ENCODE results near the gene GRK6. TPM values are rescaled to one million over a fixed set of nuclear protein-coding genes. Genes with fewer than 3 reads are reported as not detected.

GRK6 gene
- total RNA-seq, 1 donor = 24.2 TPM

GRCh38 chr5:177425801-177426565 is 493 bp upstream of the GRK6 start:
- TF ChIP-seq, protein P1, sequence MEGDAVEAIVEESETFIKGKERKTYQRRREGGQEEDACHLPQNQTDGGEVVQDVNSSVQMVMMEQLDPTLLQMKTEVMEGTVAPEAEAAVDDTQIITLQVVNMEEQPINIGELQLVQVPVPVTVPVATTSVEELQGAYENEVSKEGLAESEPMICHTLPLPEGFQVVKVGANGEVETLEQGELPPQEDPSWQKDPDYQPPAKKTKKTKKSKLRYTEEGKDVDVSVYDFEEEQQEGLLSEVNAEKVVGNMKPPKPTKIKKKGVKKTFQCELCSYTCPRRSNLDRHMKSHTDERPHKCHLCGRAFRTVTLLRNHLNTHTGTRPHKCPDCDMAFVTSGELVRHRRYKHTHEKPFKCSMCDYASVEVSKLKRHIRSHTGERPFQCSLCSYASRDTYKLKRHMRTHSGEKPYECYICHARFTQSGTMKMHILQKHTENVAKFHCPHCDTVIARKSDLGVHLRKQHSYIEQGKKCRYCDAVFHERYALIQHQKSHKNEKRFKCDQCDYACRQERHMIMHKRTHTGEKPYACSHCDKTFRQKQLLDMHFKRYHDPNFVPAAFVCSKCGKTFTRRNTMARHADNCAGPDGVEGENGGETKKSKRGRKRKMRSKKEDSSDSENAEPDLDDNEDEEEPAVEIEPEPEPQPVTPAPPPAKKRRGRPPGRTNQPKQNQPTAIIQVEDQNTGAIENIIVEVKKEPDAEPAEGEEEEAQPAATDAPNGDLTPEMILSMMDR (IDR thresholded peaks at IDR 0.05; ENCODE audit: insufficient read depth, low read depth, low read length) = no peak
- peak overlapping the region; percentile 72 for H3K4me3 ChIP-seq (ENCODE audit: low read depth, low read length)
- peak; percentile 100 for DNase-seq (ENCODE audit: low read depth)

DNA sequence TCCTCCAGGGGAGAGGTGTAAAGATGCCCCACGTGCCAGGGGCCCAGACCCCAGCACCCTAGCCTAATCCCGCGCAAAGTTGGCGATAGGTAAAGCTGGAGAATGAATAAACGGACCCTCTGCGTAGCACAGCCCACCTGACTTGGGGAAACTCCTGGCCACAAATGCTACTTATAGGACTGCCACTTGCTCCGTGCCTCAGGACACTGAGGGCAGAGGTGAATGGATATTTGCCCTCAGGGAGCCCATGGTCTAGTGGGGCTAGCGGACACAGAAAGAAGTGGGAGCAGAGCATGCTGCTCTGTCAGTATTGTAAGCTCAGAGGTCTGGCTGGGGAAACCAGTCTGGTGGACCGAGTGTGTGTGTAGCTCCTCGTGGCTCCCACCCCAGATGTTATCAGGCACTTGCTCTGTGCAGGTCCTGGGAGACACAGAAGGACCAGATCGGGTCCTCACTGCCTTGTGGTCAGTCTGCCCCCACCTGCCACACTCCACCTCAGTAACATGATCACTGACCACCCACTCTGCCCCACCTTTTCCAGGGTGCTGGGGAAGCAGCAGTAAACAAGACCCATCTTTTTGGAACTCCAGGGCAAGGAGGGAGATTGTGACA is 841 bp downstream of the GRK6 start:
- H3K4me3 ChIP-seq (ENCODE audit: low read depth, low read length) = peak overlapping the region; percentile 69
- TF ChIP-seq, protein P1 (IDR thresholded peaks at IDR 0.05; ENCODE audit: insufficient read depth, low read depth, low read length) = no peak
- DNase-seq (ENCODE audit: low read depth) = peak; percentile 20

DNA sequence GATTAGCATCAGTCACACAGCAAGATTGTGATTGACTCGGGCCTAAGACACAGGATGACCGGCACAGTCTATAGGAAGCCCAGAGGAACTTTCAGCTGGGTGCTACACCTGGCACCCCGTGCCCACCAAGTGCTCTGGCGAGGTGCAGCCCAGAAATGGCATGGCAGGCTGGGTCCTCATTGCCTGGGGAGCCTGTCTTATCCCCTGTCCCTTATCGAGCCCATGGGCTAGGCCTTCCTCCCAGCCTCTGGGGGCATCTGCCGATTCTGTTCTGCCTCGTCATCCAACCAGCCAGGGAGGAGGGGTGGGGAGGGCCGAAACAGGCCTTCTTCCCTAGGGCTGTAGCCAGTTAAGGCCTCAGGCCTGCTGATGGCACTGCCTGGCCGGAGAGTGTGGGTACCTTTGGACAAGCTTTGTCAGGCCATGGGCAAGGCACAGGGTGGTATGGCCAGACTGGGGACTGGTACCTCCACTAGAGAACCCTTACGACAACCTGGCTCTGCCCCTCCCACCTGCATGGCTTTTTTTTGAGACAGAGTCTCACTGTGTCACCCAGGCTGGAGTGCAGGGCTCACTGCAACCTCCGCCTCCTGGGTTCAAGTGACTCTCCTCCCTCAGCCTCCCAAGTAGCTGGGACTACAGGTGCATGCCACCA is 1.6 kb downstream of the GRK6 start:
- DNase-seq (ENCODE audit: low read depth) = no peak
- no peak overlapping the region for H3K4me3 ChIP-seq (ENCODE audit: low read depth, low read length)
- TF ChIP-seq, protein P1 (IDR thresholded peaks at IDR 0.05; ENCODE audit: insufficient read depth, low read depth, low read length) = no peak

DNA sequence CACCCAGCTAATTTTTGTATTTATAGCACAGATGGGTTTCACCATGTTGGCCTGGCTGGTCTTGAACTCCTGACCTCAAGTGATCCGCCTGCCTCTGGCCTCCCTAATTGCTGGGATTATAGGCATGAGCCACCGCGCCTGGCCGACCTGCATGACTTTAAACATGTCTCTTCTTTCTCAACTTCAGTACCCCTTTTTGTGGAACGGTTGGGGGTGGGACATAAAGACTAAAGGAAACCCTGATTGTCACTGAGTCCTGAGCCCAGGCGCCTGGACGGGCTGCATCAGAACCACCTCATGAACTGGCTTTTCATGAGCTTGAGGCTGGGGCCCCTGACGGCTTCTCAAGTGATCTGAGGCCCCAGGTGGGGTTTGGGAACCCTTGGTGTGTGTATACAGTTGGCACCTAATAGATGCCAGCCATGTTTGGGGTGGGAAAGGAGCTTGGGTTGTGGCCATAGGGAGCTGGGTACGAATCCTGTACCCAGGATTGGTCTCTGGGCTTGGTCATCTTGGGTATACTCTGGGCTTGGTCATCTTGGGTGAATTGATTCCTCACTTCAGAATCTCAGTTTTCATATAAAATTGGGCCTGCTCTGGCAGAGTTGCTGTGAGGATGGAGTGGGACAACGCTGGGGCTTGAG is 2.2 kb downstream of the GRK6 start:
- no peak for DNase-seq (ENCODE audit: low read depth)
- H3K4me3 ChIP-seq (ENCODE audit: low read depth, low read length) = no peak overlapping the region
- TF ChIP-seq, protein P1 (IDR thresholded peaks at IDR 0.05; ENCODE audit: insufficient read depth, low read depth, low read length) = no peak

- no peak overlapping the region for H3K4me3 ChIP-seq (ENCODE audit: low read depth, low read length)
- TF ChIP-seq, protein P1 (IDR thresholded peaks at IDR 0.05; ENCODE audit: insufficient read depth, low read depth, low read length) = no peak
- DNase-seq (ENCODE audit: low read depth) = no peak
Measured at GRCh38 chr5:177429248-177430040, 3.0 kb downstream of the GRK6 start.

Measured in fibroblast of villous mesenchyme (primary cell).